Psoas muscle (tissue), 8 donors: ENCODE results near the gene UGT3A1. TPM values are rescaled to one million over a fixed set of nuclear protein-coding genes. Genes with fewer than 3 reads are reported as not detected.

Experiments
- ATAC-seq, 4 donors: fragments of 200-7000 bp; cut with Tn5 transposase; one replicate each; pipeline ENCODE4 v1.9.1; 2020; ENCODE audit warnings: moderate library complexity in 3 of 4, mild to moderate bottlenecking in 2 of 4
- DNase-seq, 2 donors: peaks; one replicate each; pipeline ENCODE4 v3.0.0-alpha.2; 2020
- H3K27ac ChIP-seq: fragments of 200-600 bp; one replicate; pipeline ENCODE4 v1.8.0; 2022
- H3K27me3 ChIP-seq, 3 donors: fragments of 200-600 bp in 1 of 3; one replicate each; pipeline versions ENCODE4 v1.6.1 to v1.8.0; 2013 to 2022; ENCODE audit warnings: low read length in 2 of 3, mild to moderate bottlenecking in 2 of 3, moderate library complexity in 1 of 3; ENCODE audit not compliant: insufficient read depth in 3 of 3
- H3K36me3 ChIP-seq, 2 donors: fragments of 200-600 bp in 1 of 2; one replicate each; pipeline versions ENCODE4 v1.6.1 to v1.8.0; 2013 to 2022; ENCODE audit warnings: low read depth in 1 of 2, mild to moderate bottlenecking in 1 of 2, moderate library complexity in 1 of 2; ENCODE audit not compliant: insufficient read depth in 1 of 2
- H3K4me1 ChIP-seq: fragments of 200-600 bp; one replicate; pipeline ENCODE4 v1.8.0; 2022
- H3K4me3 ChIP-seq: fragments of 200-600 bp; one replicate; pipeline ENCODE4 v1.8.0; 2022; ENCODE audit warnings: mild to moderate bottlenecking
- H3K9me3 ChIP-seq: fragments of 200-600 bp; one replicate; pipeline ENCODE4 v1.8.0; 2022
- CTCF ChIP-seq: fragments of 200-600 bp; IDR thresholded peaks from one replicate; pipeline ENCODE4 v1.8.0; 2022; ENCODE audit warnings: antibody characterized with exemption
- WGBS, 3 donors: extraction: QIAGEN DNeasy Blood & Tissue Kit; methylation state at CpG; one replicate each; pipeline versions ENCODE4 v1.1.6 to v1.1.7; 2013; 5-methylcytosine and 5-hydroxymethylcytosine counted together
- intact Hi-C, 2 donors: fragments of 100-400 bp; cut with DNase I; formaldehyde crosslinking; loops; one replicate each; pipeline versions ENCODE4 v1.11.0 to v1.14.2; 2022
- polyA plus RNA-seq, 3 donors: library from polyadenylated mRNA; stranded (reverse); fragments of 200-250 nt; gene quantifications; one replicate each; pipeline ENCODE4 v1.2.3, GENCODE V29; 2013
- total RNA-seq, 4 donors: library from RNA; stranded (reverse); fragmentation: NEBNext Ultra II Directional in 2 of 4; extraction: Animal tissue kit (Norgen Biotek cat#: 25700) in 2 of 4; gene quantifications; one replicate each; pipeline versions ENCODE4 v1.2.1 to v1.2.4, GENCODE V29; 2021 to 2023
- donor health status: healthy with polysubstance abuse.
- donor health status: DM: no; HTN: no; CAD: no; lungs with moderate emphysema.
- donor health status: Bipolar disorder and iron deficiency.
- donor health status: healthy.
- donor health status: DM: yes; HTN: yes; CAD: no.
- donor health status: DM: no; HTN: no; CAD: no.
- donor health status: DM: no; HTN: no; CAD: no.
- donor health status: DM: yes; HTN: yes; CAD: no.

Gene UGT3A1
- total and polyA plus RNA-seq, 7 donors = 0.21 to 4.1 (median 0.67) TPM

GRCh38 chr5:35924122-35924949 lies 66.9 kb downstream of the UGT3A1 start:
- peaks cover 0 to 33% (median 6%) of the 10 kb centered on the region in 3 donors for H3K27me3 ChIP-seq
- ATAC-seq (no peak), DNase-seq (no peak)
- WGBS, 3 donors = 43 to 50% (median 45%) methylated on average over 10 of the region's 10 CpGs
- H3K4me1 ChIP-seq = no peaks in the 10 kb centered on the region
- H3K9me3 ChIP-seq = no peaks in the 10 kb centered on the region
- H3K36me3 ChIP-seq = no peaks in the 10 kb centered on the region
- H3K4me3 ChIP-seq = no peak overlapping the region
- no peak for TF ChIP-seq CTCF
- intact Hi-C loops = loop anchor here in 1 of 2 donors (10.0 kb wide), 1 partner anchor 310 kb away; the partner anchor contains the start of gene SPEF2
- no peak overlapping the region for H3K27ac ChIP-seq

- intact Hi-C loops = loop anchor here in 1 of 2 donors (10.0 kb wide), 1 partner anchor 308 kb away; the partner anchor contains the start of gene SPEF2
- Histone ChIP-seq H3K4me1 (no peaks in the 10 kb centered on the region), H3K36me3 (no peaks in the 10 kb centered on the region), H3K27me3 (peaks cover 0 to 33% (median 6%) of the 10 kb centered on the region in 3 donors), H3K27ac (no peak overlapping the region), H3K4me3 (no peak overlapping the region), H3K9me3 (no peaks in the 10 kb centered on the region)
- WGBS, 3 donors = 59 to 70% (median 62%) methylated on average over 7 of the region's 7 CpGs
- no peak for ATAC-seq
- no peak for TF ChIP-seq CTCF
- DNase-seq = no peak
Measured at GRCh38 chr5:35922468-35922867, 68.7 kb downstream of the UGT3A1 start.

GRCh38 chr5:35921930-35922329 lies 69.3 kb downstream of the UGT3A1 start:
- no peak overlapping the region for H3K27ac ChIP-seq
- no peak for ATAC-seq
- H3K27me3 ChIP-seq = peaks cover 0 to 33% (median 5%) of the 10 kb centered on the region in 3 donors
- intact Hi-C loops = loop anchor here (2.0 to 10.0 kb wide), 2 partner anchors 307 to 831 kb away; partner anchors contain the start of gene SPEF2 (in 1 of the 2)
- 62 to 76% (median 74%) methylated on average over 5 of the region's 5 CpGs for WGBS, 3 donors
- no peaks in the 10 kb centered on the region for H3K9me3 ChIP-seq
- TF ChIP-seq CTCF = no peak
- no peak overlapping the region for H3K4me3 ChIP-seq
- no peak for DNase-seq
- H3K36me3 ChIP-seq = no peaks in the 10 kb centered on the region
- H3K4me1 ChIP-seq = no peaks in the 10 kb centered on the region

GRCh38 chr5:35920890-35921289 lies 70.3 kb downstream of the UGT3A1 start:
- H3K4me3 ChIP-seq = no peak overlapping the region
- intact Hi-C loops = loop anchor here (2.0 to 10.0 kb wide), 2 partner anchors 306 to 830 kb away; partner anchors contain the start of gene SPEF2 (in 1 of the 2)
- DNase-seq (no peak), ATAC-seq (no peak)
- H3K4me1 ChIP-seq = no peaks in the 10 kb centered on the region
- no peaks in the 10 kb centered on the region for H3K9me3 ChIP-seq
- no peak overlapping the region for H3K27ac ChIP-seq
- peaks cover 0 to 33% (median 5%) of the 10 kb centered on the region in 3 donors for H3K27me3 ChIP-seq
- no peaks in the 10 kb centered on the region for H3K36me3 ChIP-seq
- no peak for TF ChIP-seq CTCF
- WGBS, 3 donors = 59 to 63% (median 60%) methylated on average over 11 of the region's 11 CpGs
